Fibroblast of skin of right quadriceps (primary cell): ENCODE results near the gene IMPG2.
"Not testable (repeated sequence)": the region's sequence is repeated elsewhere in the genome, so short reads cannot be mapped to it uniquely, and the experiment has no call there.

Experiments used
- DNase-seq: peaks from one replicate; pipeline ENCODE4 v3.0.0-alpha.2; 2013

IMPG2 gene

GRCh38 chr3:101320475-101320874 is at the start of gene IMPG2:
IMPG2 (minus strand) TSS chr3:101320575; CDS start chr3:101320372, 203 bp downstream.
- DNase-seq: no peak

- DNase-seq: no peak
These were observed 42.0 kb upstream of the IMPG2 start for GRCh38 chr3:101362406-101362805.

- DNase-seq: peak; percentile 3
These were observed 31.5 kb upstream of the IMPG2 start for GRCh38 chr3:101351829-101352228.

- peak; percentile 48 for DNase-seq
These were observed 20.2 kb upstream of the IMPG2 start for GRCh38 chr3:101340591-101340990.

- DNase-seq: no peak
These were observed 13.5 kb upstream of the IMPG2 start for GRCh38 chr3:101333883-101334282.

- DNase-seq: no peak
These were observed 8.8 kb upstream of the IMPG2 start for GRCh38 chr3:101329016-101329673.

- no peak for DNase-seq
These were observed 5.2 kb upstream of the IMPG2 start for GRCh38 chr3:101325393-101326134.

GRCh38 chr3:101319531-101319930 is 844 bp downstream of the IMPG2 start:
- no peak for DNase-seq

GRCh38 chr3:101312545-101312944 is 7.8 kb downstream of the IMPG2 start:
- no peak for DNase-seq

GRCh38 chr3:101311676-101312075 is 8.7 kb downstream of the IMPG2 start:
- DNase-seq: no peak

GRCh38 chr3:101310978-101311375 is 9.4 kb downstream of the IMPG2 start:
- no peak for DNase-seq

GRCh38 chr3:101308147-101308772 is 12.1 kb downstream of the IMPG2 start:
- DNase-seq: not testable (repeated sequence)

- no peak for DNase-seq
These were observed 16.5 kb downstream of the IMPG2 start for GRCh38 chr3:101303836-101304235.

- peak; percentile 20 for DNase-seq
These were observed 17.2 kb downstream of the IMPG2 start for GRCh38 chr3:101303089-101303731.

GRCh38 chr3:101300073-101300472 is 20.3 kb downstream of the IMPG2 start:
- no peak for DNase-seq

GRCh38 chr3:101292027-101292426 is 28.3 kb downstream of the IMPG2 start:
- DNase-seq: peak; percentile 12

- DNase-seq: no peak
These were observed 32.1 kb downstream of the IMPG2 start for GRCh38 chr3:101288294-101288693.

- DNase-seq: no peak
These were observed 35.6 kb downstream of the IMPG2 start for GRCh38 chr3:101284757-101285156.

GRCh38 chr3:101281521-101282030 is 38.8 kb downstream of the IMPG2 start:
- DNase-seq: peak; percentile 38

GRCh38 chr3:101279765-101280385 is 40.5 kb downstream of the IMPG2 start:
- peak; percentile 9 for DNase-seq

- peak; percentile 12 for DNase-seq
These were observed 41.2 kb downstream of the IMPG2 start for GRCh38 chr3:101279162-101279561.

- no peak for DNase-seq
These were observed 41.6 kb downstream of the IMPG2 start for GRCh38 chr3:101278727-101279126.

GRCh38 chr3:101273608-101274007 is 46.8 kb downstream of the IMPG2 start:
- DNase-seq: no peak
